Endodermal cell (in vitro differentiated cells): ENCODE measurements around the gene CACNA1F. TPM values are rescaled to one million over a fixed set of nuclear protein-coding genes. Genes with fewer than 3 reads are reported as not detected.
A peak's percentile ranks its signal among the peaks of the same experiment; 100 is the strongest.

ENCODE experiments used
- DNase-seq: peaks from one replicate; pipeline ENCODE4 v3.0.0-alpha.2; 2017
- H3K27ac ChIP-seq: 2 replicates; pipeline ENCODE4 v1.5.1; 2013; ENCODE audit warnings: mild to moderate bottlenecking, low read depth, low read length, moderate library complexity
- H3K27me3 ChIP-seq: 2 replicates; pipeline ENCODE4 v1.6.1; 2013; ENCODE audit warnings: mild to moderate bottlenecking, low read length, moderate library complexity; ENCODE audit not compliant: insufficient read depth, control insufficient read depth, poor library complexity, severe bottlenecking
- H3K36me3 ChIP-seq: 2 replicates; pipeline ENCODE4 v1.7.0; 2013; ENCODE audit warnings: mild to moderate bottlenecking, low read length, moderate library complexity; ENCODE audit not compliant: control insufficient read depth, insufficient read depth
- H3K4me1 ChIP-seq: one replicate; pipeline ENCODE4 v1.7.0; 2013; ENCODE audit warnings: low read length; ENCODE audit not compliant: control insufficient read depth, insufficient read depth
- H3K4me3 ChIP-seq: 2 replicates; pipeline ENCODE4 v1.5.1; 2013; ENCODE audit warnings: mild to moderate bottlenecking, low read length, moderate library complexity
- H3K9ac ChIP-seq: 2 replicates; pipeline ENCODE4 v1.6.1; 2013; ENCODE audit warnings: mild to moderate bottlenecking, low read length, moderate library complexity; ENCODE audit not compliant: poor library complexity, severe bottlenecking; ENCODE audit errors: extremely low read depth
- H3K9me3 ChIP-seq: 2 replicates; pipeline ENCODE4 v1.6.1; 2013; ENCODE audit warnings: mild to moderate bottlenecking, low read length, moderate library complexity; ENCODE audit not compliant: control insufficient read depth
- H3K27ac Mint-ChIP-seq: 2 replicates; pipeline ENCODE4 v1.8.0; 2020; ENCODE audit warnings: mixed read lengths
- H3K27me3 Mint-ChIP-seq: 2 replicates; pipeline ENCODE4 v1.8.0; 2021; ENCODE audit warnings: mild to moderate bottlenecking, mixed read lengths; ENCODE audit not compliant: insufficient read depth
- H3K36me3 Mint-ChIP-seq: 2 replicates; pipeline ENCODE4 v1.8.0; 2020; ENCODE audit warnings: low read depth, mixed read lengths
- H3K4me1 Mint-ChIP-seq: 2 replicates; pipeline ENCODE4 v1.8.0; 2020; ENCODE audit warnings: mixed read lengths
- H3K4me3 Mint-ChIP-seq: 2 replicates; pipeline ENCODE4 v1.8.0; 2020; ENCODE audit warnings: mild to moderate bottlenecking, moderate library complexity, mixed read lengths
- H3K9me3 Mint-ChIP-seq: 2 replicates; pipeline ENCODE4 v1.8.0; 2020; ENCODE audit warnings: mild to moderate bottlenecking, mixed read lengths
- WGBS, 2 experiments: methylation state at CpG; one replicate each; pipeline versions ENCODE4 v1.1.5 to v1.1.7; 2013; ENCODE audit warnings: missing lambda C conversion rate in 2 of 2, mixed read lengths in 1 of 2; ENCODE audit not compliant: insufficient coverage in 1 of 2, insufficient read length in 1 of 2; 5-methylcytosine and 5-hydroxymethylcytosine counted together
- total RNA-seq, 2 donors: library from RNA; stranded (reverse); fragmentation: NEBNext Ultra II Directional in 1 of 2; extraction: Animal tissue kit (Norgen Biotek cat#: 25700) in 1 of 2; gene quantifications; 2 replicates in 1 of 2; 3 replicates in 1 of 2; pipeline ENCODE4 v1.2.1, GENCODE V29; 2021
- TF ChIP-seq, protein P1 (sequence below): fragments of 200-600 bp; sonication (generic); conservative IDR thresholded peaks from 2 replicates; pipeline ENCODE4 v1.5.0; 2021; ENCODE audit warnings: antibody characterized with exemption, mild to moderate bottlenecking

CACNA1F gene
- total RNA-seq, 2 donors from 2014 or later, result 0.42 to 0.70 TPM

DNA sequence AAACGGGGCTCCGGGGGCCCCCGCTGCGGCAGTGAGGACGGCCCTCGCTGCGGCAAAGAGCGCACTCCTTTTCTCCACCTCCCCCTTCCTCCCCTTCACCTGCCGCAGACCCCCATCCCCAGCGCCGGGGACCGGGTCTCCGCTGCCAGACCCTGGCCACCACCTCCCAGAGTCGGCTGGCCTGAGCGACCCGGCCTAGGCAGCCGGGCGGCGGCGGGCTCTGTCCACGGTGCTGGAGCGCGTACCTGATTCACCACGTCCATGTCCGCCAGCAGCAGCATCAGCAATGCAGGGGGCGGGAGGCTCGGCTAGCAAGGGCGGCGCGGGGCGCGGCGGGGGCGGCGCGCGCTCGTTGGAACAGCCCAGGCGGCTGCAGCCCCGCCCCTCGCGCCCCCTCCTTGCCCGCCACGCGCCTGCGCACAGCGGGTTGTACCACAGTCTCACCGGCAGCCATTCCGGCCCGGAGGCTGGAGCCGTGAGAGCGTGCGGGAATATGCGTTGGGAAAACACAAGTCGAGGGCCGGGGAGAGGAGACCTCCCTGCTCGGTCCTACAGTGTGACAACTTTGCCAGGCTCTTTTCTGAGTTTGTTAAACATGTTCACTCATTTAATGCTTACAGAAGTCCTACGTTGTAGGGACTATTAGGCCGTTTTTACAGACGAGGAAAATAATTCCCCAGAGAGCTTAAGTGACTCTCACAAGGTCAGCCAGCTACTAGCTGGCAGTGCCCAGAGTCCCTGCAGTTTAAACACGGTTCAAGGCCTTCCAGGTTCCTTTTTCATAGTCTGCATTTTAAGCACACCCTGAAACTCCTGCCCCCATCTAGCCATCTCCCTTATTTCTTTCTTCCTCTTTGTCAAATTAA, 33.0 kb downstream of the CACNA1F start, which contains the start of gene SYP:
TSS of gene SYP (minus strand) at position 288 of the 866 bp plus-strand sequence. CDS start at position 281, 7 bp downstream.
- H3K9me3 Mint-ChIP-seq, result peaks cover 59% of the 10 kb centered on the region
- Histone ChIP-seq H3K4me3 (no peak within 1 kb of the TSS), H3K4me1 (no peaks in the 10 kb centered on the region), H3K27ac (no peak within 1 kb of the TSS), H3K9me3 (no peaks in the 10 kb centered on the region), H3K36me3 (no peaks in the 10 kb centered on the region), H3K9ac (no peak within 1 kb of the TSS), H3K27me3 (peaks cover 22% of the 10 kb centered on the region)
- H3K4me1 Mint-ChIP-seq, result peaks cover 6% of the 10 kb centered on the region
- H3K27ac Mint-ChIP-seq, result no peak within 1 kb of the TSS
- WGBS, 2 experiments, result 4 to 22% methylated on average over 1 to 60 of the region's 61 CpGs
- H3K4me3 Mint-ChIP-seq, result no peak within 1 kb of the TSS
- peak; percentile 96 for DNase-seq
- no peaks in the 10 kb centered on the region for H3K36me3 Mint-ChIP-seq
- H3K27me3 Mint-ChIP-seq, result peaks cover 17% of the 10 kb centered on the region
- TF ChIP-seq, protein P1, sequence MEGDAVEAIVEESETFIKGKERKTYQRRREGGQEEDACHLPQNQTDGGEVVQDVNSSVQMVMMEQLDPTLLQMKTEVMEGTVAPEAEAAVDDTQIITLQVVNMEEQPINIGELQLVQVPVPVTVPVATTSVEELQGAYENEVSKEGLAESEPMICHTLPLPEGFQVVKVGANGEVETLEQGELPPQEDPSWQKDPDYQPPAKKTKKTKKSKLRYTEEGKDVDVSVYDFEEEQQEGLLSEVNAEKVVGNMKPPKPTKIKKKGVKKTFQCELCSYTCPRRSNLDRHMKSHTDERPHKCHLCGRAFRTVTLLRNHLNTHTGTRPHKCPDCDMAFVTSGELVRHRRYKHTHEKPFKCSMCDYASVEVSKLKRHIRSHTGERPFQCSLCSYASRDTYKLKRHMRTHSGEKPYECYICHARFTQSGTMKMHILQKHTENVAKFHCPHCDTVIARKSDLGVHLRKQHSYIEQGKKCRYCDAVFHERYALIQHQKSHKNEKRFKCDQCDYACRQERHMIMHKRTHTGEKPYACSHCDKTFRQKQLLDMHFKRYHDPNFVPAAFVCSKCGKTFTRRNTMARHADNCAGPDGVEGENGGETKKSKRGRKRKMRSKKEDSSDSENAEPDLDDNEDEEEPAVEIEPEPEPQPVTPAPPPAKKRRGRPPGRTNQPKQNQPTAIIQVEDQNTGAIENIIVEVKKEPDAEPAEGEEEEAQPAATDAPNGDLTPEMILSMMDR, result no peak

DNA sequence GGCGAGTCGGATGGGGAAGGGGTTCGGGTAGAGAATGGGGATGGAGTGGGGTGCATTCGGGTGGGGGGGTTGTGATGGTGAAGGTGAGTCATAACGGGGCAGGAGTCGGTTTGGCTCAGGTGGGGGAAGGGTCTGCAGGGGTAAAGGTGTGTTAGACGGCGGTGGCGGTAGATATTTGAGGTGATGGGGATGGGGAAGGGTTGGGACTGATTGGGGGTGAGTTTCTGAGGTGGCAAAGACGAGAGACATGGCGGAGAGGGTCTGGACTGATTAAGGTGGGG, 33.9 kb downstream of the CACNA1F start:
- H3K27ac ChIP-seq, result no peak overlapping the region
- H3K9ac ChIP-seq, result no peak overlapping the region
- Mint-ChIP-seq H3K27ac (no peak overlapping the region), H3K27me3 (peaks cover 17% of the 10 kb centered on the region), H3K4me1 (peaks cover 7% of the 10 kb centered on the region), H3K9me3 (peaks cover 58% of the 10 kb centered on the region), H3K4me3 (no peak overlapping the region), H3K36me3 (no peaks in the 10 kb centered on the region)
- no peaks in the 10 kb centered on the region for H3K9me3 ChIP-seq
- peaks cover 22% of the 10 kb centered on the region for H3K27me3 ChIP-seq
- no peak overlapping the region for H3K4me3 ChIP-seq
- no peaks in the 10 kb centered on the region for H3K36me3 ChIP-seq
- H3K4me1 ChIP-seq, result no peaks in the 10 kb centered on the region
- 17% methylated on average over 1 to 11 of the region's 11 CpGs for WGBS, 2 experiments
- no peak for DNase-seq
- TF ChIP-seq, protein P1, result no peak

DNA sequence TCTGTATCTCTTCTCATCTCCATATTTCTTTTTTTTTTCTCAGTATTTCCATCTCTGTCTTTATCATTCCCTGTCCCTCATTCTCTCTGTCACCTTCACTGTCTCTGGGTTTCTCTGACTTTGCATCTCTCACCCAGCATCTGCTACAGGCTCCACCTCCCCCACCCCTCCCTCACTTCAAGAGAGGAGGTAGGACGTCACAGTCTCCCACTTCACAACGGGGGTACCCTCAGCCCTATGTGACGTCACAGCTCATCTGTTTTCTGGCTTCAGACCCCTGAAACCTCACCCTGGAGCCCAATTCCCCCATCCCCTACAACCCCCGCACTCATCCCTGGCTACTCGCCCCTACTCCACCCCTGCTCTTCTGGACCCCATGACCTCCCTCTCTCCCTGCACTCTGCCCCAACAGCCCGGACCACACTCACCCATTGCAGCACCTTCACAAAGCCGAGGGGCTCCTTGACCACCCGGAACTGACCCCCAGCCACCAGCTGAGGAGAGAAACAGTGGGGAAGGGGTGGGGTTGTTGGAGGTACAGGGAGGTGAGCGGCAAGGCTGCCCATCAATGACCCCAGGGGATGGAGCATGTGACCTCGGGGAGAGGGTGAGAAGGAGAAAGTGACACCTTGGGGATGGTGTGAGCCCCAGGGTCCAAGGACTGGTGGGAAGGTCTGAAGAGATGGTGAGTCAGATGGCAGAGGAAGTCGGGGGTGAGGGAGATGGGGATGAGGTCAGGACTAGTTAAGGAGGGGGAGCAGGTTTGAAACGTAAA, 34.4 kb downstream of the CACNA1F start:
- Histone ChIP-seq H3K9me3 (no peaks in the 10 kb centered on the region), H3K4me3 (no peak overlapping the region), H3K27ac (no peak overlapping the region), H3K36me3 (no peaks in the 10 kb centered on the region), H3K4me1 (no peaks in the 10 kb centered on the region), H3K27me3 (peaks cover 22% of the 10 kb centered on the region), H3K9ac (no peak overlapping the region)
- Mint-ChIP-seq H3K4me1 (peaks cover 7% of the 10 kb centered on the region), H3K27ac (no peak overlapping the region), H3K4me3 (no peak overlapping the region), H3K27me3 (peaks cover 17% of the 10 kb centered on the region), H3K9me3 (peaks cover 58% of the 10 kb centered on the region), H3K36me3 (no peaks in the 10 kb centered on the region)
- no peak for DNase-seq
- 25 to 80% methylated on average over 1 to 11 of the region's 12 CpGs for WGBS, 2 experiments
- TF ChIP-seq, protein P1, result no peak
